Right forelimb (tissue), 1 donor: ENCODE results near the gene RNF187.
"Not testable (repeated sequence)": the region's sequence is repeated elsewhere in the genome, so short reads cannot be mapped to it uniquely, and the experiment has no call there.

Experiments
- DNase-seq: peaks from one replicate; pipeline ENCODE4 v3.0.0-alpha.2; 2018

RNF187 gene

DNA sequence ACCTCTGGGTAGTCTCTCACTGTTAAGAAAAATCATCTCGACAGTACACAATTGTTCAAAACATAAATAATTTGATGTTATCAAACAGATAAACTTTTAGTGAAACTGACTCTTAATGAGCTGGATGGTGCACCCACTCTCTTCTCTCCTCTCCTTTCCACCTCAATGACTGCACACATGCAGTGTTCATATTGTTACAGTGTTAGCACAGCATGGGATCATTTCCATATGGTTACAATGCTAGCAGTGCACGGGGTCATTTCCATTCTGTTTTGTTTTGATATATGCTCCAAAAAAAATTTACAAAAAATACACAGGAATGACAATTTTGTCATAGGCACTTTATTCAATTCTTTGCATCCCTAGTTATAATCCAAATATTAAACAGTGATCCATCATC, 26.4 kb upstream of the RNF187 start:
- no peak for DNase-seq

DNA sequence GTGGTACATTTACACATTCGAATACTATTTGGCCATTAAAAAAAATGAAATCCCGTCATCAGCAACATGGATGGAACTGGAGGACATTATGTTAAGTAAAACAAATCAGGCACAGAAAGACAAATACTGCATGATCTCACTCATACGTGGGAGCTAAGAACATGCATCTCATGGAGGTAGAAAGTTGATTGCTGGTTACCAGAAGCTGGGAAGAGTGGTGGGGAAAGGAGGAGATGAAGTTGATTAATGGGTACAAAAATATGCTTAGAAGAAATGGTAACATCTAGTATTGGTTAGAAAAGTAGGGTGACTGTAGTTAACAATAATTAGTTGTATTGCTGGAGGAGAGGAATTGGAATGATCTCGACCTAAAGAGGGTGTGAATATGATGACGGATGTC, 24.6 kb upstream of the RNF187 start:
- DNase-seq: no peak

GRCh38 chr1:228463009-228463558, 24.1 kb upstream of the RNF187 start:
- no peak for DNase-seq

GRCh38 chr1:228463559-228464455, 23.4 kb upstream of the RNF187 start:
- DNase-seq: no peak

- peak; percentile 79 for DNase-seq
Observed at GRCh38 chr1:228464487-228464983, 22.6 kb upstream of the RNF187 start.

DNA sequence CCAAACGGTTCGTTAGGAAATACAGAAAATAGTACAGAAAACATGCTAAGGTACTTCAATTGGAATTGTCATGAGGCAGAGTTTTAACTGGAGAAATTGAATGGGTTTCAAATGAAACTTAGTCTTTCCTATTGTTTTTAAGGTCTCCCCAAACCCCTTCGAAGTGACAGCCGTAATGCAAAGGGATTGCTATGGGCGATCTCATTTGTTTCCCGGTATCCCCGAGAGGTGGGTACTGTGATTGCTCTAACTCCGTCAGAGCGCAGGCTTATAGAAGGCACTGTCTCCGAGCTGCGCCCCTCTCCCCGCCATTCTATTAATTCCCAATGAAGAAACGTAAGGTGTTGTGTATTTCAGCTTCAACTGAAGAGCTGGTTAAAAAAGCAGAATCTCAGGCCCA, 22.0 kb upstream of the RNF187 start:
- DNase-seq: no peak

GRCh38 chr1:228465571-228466146, 21.5 kb upstream of the RNF187 start:
- DNase-seq: no peak

DNA sequence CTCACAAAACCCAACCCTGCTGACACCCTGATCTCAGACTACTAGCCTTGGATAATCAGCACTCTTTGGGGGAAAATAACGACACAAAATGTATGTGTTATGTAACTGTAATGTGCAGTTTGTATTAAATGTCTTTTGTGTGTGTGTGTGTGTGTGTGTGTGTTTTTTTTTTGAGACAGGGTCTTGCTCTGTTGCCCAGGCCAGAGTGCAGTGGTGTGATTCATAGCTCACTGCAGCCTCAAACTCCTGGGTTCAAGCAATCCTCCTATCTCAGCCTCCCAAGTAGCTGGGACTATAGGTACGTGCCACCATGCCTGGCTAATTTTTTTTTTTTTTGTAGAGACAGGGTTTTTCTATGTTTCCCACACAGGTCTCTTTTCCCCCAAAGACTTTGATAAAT, 19.0 kb upstream of the RNF187 start:
- not testable (repeated sequence) for DNase-seq

GRCh38 chr1:228469413-228470162, 17.6 kb upstream of the RNF187 start:
- DNase-seq: no peak

DNA sequence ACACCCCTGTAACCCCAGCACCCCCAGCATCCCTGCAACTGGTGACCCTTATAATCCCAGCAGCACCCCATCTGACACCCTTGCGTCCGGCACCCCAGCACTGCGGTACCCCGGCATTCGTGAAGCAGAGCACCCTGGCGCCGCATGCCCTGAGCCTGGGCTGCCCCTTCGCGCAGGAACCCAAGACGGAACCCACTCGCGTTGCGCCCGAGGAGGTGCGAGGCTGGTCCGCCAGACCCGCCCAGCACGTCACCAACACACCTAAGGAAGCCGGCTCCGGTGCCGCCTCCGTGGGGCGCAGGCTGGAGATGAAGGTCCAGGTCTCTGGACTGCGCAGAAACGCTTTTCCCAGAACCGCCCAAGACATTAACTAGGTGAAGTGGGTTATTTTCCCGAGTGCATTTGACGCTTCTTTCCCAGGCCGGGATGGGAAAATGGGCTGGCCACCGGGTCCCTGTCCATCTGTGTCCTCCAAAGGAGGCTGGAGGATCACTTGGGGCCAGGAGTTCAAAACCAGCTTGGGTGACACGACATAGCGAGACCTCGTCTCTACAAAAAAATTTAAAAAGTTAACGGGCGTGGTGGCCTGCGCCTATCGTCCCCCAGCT, 15.9 kb upstream of the RNF187 start:
- no peak for DNase-seq

GRCh38 chr1:228471762-228472398, 15.3 kb upstream of the RNF187 start:
- no peak for DNase-seq

GRCh38 chr1:228472655-228473054, 14.5 kb upstream of the RNF187 start:
- no peak for DNase-seq

DNA sequence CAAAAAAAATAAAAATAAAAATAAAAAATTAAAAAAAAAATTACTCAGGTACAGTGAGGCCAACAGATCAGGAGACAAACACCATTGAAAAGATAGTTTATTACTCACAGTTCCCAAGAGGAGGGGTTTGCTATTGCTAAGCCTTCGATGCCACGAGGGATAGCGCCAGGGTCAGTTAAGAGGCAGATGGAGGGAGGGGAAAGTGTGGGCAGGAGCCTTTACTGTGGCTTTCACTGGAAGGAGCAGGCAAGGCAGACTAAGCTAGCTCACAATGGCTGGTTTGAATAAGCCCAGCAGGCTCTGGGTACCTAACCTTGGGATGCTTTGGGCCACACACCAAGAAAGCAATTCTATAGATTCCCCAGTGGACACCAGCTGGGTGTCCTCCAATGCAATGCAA, 12.7 kb upstream of the RNF187 start:
- no peak for DNase-seq

- no peak for DNase-seq
Observed at GRCh38 chr1:228475812-228476211, 11.4 kb upstream of the RNF187 start.

DNA sequence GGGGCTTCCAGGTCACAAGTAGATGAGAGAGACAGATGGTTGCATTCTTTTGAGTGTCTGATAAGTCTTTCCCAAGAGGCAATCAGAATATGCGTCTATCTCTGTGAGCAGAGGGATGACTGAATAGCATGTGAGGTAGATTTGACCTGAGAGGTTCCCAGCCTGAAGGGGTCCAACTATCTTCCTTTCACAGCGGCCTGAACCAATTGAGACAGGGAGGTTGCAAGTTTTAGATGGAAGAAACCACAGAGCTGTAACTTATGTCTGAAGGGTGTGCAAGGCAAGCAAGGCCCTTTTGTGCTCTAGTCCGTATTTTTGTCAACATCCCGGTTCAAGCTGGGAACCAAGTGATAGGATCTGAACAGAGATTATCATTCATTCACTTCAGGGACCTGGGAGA, 9.9 kb upstream of the RNF187 start:
- DNase-seq: no peak

GRCh38 chr1:228478326-228478725, 8.9 kb upstream of the RNF187 start:
- DNase-seq: no peak

GRCh38 chr1:228478912-228479711, 8.1 kb upstream of the RNF187 start:
- DNase-seq: no peak

DNA sequence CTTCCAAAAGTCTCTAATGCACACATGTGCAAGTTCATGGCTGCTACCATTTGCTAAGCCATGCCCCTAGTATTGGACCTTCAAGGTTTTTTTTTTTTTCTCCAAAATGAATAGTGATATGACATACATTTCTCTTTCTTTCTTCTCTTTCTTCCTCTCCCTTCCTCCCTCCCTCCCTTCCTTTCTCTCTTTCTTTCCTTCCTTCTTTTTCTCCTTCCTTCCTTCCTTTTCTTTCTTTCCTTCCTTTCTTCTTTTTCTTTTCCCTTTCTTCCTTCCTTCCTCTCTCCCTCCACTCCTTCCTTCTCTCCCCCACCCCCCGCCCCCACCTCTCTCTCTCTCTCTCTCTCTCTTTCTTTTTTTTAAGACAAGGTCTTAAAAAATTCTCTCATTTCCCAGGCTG, 3.4 kb upstream of the RNF187 start:
- no peak for DNase-seq

DNA sequence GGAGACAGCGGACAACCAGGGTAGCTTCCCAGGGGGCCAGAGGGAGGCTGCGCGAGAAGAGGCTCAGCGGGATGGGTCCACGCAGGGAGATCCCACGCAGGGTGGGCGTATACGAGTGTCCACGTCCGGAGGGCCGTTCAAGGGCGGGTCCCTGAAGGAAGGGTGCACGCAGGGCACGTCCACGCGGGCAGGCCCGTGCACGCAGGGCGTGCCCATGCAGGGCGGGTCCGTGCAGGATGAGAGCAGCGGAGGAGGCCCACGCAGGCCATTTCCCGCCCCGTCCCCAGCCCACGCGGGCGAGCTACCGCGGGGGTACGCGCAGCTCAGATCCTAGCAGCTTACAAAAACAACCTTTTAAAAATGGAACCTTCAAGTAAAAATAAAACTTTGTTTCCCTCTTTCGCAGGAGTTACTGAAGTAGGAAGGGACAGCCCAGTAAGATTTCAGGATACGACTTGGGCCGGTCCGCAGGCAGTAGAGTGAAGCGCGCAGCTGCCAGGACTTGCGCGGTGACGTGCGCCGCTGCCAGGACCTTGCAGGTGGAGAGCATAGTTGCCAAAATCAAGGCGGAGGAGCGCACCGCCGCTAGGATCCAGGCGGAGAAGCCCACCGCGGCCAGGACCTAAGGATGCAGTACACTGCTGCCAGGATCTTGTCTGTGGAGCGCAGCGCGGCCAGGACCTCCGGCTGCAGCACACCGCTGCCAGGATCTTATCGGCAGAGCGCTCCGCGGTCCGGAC, 416 bp upstream of the RNF187 start:
- DNase-seq: peak; percentile 97

GRCh38 chr1:228488125-228488817, 1.1 kb downstream of the RNF187 start:
- no peak for DNase-seq
